Upper lobe of left lung (tissue), 4 donors: Measurements from ENCODE around the gene PALLD.

Experiments
- CTCF ChIP-seq, 6 experiments: fragments of 450-650 bp in 4 of 6; fragments of 200-600 bp in 2 of 6; sonication (generic) in 2 of 6; IDR thresholded peaks; one replicate each; pipeline ENCODE4 v1.5.1; 2016 to 2019; ENCODE audit warnings: antibody characterized with exemption in 6 of 6
- POLR2A ChIP-seq, 4 donors: fragments of 450-650 bp; IDR thresholded peaks; one replicate each; pipeline ENCODE4 v1.5.1; 2016 to 2017; ENCODE audit warnings: antibody characterized with exemption in 4 of 4, mild to moderate bottlenecking in 2 of 4
- POLR2AphosphoS5 ChIP-seq, 2 donors: sonication (generic); formaldehyde crosslinking; IDR thresholded peaks; one replicate each; pipeline ENCODE4 v1.5.1; 2017; ENCODE audit warnings: antibody characterized with exemption in 2 of 2

GRCh38 chr4:168607215-168607614 is 110.4 kb downstream of the PALLD start:
- TF ChIP-seq CTCF (IDR thresholded peaks at IDR 0.05) (no peak), POLR2AphosphoS5 (IDR thresholded peaks at IDR 0.05) (no peak), POLR2A (IDR thresholded peaks at IDR 0.05) (no peak)
